GM18511 (cell line): ENCODE measurements around the gene GAS7.

Experiments used
- ATAC-seq: cut with Tn5 transposase; IDR thresholded peaks from one replicate; pipeline ENCODE4 v1.9.1; 2021; ENCODE audit warnings: mild to moderate bottlenecking, moderate library complexity; ENCODE audit not compliant: unreplicated experiment

Gene GAS7

DNA sequence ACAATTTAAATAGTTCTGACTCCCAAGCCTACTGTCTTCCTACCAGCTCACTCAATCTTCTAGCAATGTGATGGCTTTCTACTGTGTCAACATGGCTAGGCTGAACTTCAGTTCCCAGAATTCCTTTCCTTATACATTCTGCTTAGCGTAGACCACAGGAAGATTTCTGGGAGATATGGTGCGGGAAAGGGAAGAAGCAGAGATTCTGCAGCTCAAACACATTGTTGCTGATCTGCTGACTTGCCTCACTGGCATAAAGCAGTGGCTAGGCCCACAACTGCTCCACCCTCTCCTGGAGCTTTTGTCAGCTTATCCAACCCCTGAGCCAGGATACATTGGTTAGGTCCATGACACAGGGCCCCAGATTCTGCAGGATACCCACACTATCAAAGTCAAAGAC is 58.8 kb downstream of the GAS7 start:
- no peak for ATAC-seq

DNA sequence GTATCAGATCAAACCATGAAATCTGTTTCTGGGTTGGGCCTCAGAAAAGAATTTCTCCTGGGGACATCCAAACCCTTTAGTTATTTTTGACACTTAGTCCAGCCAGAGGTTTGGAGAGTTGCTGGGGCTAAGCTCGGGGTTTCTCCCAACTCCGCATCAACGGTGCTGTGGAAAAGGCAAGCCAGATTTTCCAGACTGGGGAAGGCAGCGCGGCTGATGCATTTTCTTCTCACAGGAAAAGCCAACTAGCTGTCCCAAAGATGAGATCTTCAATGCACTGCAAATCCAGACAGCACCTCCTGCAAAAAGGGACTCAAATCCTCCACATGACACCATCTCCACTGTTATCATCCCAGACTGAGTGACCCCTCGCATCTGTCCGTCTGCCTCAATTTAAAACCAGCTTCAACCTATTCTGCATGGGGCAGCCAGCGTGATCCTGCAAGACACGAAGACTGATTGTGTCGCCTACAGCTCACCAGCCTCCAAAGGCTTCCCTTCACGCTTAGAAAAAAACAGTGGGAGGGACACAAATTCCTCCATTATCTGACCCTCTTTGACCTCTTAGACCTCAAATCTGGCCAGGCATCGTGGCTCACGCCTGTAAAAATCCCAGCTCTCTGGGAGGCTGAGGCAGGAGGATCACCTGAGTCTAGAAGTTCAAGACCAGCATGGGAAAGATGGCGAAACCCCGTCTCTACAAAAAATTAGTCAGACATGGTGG is 62.0 kb downstream of the GAS7 start:
- no peak for ATAC-seq

DNA sequence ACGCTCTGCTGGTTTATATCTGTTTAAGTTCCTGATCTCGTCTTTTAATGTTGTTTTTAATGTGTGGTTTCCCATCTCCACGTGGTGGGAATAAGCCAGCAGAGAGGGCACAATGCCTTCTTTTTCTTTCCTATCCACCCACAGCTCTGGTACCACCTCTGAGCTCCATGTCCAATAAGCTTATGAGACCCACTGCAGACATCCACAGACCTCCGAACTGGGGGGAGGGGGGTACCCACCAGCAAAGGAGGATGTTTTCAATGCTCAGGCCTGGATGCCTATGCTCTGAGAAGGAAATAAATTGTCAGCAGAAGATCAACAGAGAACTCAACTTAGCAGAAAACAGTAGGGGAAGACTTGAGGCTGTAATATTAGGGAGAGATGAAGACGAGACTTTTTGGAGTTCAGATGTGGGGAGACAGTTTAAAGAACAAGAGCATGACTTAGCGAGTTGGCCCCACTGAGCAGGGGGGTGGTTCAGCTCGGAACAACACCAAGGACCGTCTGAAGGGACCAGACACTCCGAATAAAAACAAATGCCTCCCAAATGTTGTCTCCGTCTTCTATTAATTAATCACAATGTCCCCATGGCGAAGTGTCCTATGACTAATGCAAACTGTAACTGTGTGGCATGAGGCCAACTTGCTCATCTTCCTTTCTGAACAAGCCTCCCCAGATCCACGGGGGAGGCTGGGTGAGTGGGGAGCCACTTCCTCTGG is 62.7 kb downstream of the GAS7 start:
- no peak for ATAC-seq

DNA sequence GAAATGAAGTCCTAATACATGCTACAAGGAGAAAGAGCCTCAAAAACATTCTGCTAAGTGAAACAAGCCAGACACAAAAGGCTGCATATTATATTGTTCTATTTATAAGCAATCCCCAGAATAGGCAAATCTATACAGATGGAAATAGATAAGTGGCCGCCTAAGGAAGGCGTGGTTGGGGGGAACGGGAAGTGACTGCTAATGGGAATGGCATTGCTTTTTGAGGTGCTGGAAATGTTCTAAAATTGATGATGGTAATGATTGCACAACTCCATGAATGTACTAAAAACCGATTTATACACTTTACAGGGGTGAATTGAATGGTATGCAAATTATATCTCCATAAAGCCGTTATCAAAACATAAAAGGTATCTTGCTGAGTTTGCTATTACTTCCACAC is 67.7 kb downstream of the GAS7 start:
- ATAC-seq = no peak

DNA sequence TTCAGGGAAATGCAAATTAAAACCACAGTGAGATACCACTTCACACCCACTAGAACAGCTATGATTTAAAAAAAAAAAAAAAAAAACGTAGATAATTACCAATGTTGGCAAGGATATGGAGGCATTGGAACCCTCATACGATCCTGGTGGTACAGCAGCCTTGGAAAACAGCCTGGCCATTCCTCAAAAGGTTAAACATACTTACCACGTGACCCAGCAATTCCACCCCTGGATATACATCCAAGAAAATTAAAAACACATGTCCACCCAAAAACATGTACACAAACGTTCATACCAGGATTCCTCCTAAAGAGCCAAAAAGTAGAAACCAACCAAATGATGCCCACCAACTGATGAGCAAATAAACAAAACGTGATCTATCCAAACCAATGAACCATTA is 68.1 kb downstream of the GAS7 start:
- ATAC-seq = no peak

DNA sequence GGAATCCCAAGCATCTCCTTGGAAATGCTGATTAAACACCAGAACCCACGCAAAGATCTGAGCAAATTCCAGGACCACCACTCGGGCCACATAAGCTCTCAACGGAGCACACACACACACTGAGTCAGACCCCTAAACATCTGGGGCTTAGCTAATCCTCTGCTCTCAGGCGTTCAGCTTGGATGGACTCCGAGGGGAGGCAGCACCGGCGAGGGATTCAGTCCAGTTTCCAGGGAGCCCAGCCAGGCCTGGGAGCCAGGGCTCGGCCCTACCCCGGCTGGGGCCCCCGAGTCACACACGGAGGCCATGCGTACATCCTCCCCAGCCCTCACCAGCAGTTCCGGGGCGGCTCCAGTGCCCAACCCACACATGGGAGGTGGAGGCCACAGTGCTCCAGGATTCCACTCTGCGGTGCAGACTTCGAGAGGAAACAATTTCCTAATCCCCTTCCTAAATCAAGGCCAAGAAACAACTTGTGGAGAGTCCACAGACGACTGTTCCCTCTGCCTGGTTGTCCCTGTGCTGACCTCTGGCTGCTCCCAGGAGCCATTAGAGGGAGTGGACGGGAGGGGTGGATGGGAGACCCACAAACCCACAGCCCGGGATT is 70.5 kb downstream of the GAS7 start:
- ATAC-seq = no peak

DNA sequence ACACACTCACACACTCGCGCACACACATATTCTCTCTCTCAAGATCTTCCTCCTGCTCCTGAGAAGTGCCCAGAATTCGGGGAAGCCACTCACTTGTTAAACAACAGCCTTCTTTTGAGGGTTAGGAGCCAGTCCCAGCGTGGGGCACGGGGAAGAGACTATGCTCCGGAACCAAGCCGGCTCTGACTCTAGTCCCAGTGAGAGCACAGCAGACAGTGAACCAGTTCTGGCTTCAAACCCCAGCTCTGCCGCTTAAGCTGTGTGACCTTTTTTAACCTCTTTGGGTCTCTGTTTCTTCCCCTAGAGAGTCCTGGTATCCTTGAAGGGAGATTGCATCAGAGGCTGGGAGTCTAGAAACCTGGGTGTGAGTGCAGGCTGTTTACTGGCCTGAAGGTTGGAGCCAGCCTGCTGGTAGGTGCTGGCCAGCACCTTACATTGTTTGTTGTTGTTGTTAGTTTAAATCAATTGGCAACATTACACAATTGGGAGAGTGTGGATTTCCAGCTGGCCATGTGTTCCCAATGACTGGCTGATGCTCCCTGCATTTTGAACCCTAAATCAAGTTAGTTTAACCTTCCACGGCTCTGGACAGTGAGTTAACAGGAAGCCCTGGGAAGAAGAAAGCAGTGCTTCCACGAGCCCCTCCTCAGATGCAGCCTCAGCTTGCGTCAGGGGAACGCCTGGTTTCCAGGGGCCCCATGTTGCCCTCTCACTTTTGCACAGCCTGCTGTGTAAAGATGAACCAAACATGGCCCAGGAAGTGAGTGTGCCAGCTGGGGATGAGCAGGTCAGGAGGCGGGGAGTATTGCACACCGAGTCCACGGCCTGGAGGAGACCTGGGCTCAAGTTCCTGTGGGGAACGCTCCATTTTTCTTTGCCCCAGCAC is 71.5 kb downstream of the GAS7 start:
- ATAC-seq = no peak

DNA sequence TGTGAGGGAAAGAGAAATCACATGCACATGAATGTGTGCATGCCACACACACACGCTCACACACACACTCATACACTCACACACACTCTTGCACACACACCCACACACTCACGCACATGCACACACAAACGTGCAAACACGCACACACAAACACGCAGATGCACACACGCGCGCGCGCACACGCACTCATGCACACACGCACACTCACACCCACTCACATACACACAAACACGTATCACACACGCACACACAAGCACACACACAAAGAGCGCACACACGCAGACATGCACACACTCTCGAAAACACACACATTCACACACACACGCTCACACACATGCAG is 72.2 kb downstream of the GAS7 start:
- no peak for ATAC-seq

DNA sequence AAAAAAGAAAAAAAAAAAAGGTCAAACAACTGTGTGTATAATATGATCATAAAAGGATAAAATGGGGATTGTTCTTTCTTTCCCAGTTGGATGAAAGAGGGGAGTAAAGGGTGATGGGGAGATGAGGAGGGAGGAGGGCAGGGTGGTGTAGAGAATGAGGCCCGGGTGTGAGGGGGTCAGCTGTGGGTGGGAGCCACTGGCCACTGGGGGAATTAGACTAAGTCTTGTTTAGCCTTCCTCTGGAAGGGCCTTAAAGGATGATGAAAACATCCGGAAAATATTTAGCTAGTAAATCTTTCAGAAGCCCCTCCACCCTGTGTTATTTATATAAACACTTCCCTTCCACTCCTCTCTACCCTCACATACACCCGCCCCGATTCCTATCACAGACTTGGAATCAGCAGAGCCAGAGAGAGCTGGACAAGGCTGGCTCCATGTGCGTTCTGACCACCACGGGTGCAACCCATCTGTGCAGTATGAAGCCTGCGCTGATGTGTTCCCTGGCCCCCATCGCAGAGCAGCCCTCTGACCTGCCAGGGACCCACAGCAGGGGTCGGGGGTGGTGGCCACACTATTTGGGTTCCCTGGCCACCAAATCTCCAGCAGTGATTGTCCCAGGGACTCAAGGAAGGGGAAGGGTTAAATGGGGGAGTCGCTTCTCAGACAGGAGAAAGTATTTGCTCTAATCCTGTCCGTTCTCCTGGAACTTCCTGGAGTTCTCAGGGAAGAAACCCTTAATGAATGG is 72.7 kb downstream of the GAS7 start:
- ATAC-seq = no peak

DNA sequence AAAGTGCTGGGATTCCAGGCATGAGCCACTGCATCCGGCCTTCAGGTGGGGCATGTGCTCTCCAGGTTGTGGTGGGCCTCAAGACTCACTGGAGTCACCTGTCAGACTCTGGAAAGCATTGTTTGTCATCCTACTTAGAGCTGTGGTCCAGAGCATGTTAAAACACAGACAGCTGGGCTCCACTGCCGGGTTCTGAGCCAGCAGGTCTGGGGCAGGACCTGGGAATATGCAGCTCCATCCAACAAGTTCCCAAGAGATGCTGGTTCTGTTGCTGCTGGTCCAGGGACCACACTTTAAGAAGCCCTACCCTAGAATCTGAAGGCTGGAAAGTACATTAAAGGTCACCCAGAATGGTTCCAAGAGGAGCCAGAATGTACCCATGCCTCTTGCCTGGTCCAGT is 75.3 kb downstream of the GAS7 start:
- no peak for ATAC-seq

DNA sequence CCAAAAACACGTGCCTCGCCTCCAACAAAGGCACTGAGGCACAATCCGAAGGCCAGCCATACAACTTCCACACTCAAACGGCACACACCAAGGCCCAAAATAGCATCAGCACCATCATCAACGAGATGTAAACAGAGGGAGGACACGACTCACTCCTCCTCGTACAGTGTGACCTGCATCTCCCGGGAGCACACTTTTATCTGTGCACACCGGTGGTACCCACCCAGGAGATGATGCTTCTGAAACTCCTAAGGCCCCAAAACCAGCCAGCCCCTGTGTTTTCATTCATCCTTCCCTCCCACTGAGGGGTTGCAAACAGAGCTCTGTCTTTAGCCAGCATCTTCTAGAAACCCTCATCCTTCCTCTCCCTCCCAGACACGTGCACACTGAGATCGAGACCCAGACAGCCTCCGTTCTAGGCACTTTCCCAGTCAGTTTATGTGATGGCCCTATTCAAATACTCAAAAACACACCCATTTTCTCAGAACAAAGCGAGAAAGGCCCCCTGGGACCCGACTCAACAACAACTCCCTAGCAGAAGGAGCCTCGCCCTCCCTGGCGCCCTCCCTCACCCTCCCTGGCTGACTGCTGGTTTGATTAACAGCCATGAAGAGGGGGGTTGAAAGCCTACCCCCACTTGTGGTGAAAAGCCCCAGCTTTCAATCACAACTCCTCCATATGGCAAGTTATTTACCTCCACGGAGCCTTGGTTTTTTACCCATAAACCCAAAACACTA is 76.3 kb downstream of the GAS7 start:
- ATAC-seq = no peak

DNA sequence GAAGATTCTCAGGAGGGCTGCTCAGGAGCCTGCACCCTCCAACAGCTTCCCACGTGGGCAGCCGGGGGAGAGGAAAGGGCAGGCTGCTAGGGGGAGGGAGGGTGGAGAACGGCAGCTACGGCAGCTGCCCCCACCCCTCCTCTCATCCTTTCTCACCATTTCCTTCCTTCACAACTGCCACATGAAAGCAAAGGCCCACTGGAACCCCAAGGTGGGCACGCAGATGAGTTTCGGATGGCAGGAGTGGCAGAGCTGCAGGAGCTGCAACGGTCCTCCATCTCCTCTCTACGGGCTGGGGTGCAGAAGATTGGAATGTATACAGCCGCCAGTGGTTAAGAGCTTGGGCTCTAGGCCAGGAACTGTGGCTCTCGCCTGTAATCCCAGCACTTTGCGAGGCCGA is 77.7 kb downstream of the GAS7 start:
- ATAC-seq = no peak

DNA sequence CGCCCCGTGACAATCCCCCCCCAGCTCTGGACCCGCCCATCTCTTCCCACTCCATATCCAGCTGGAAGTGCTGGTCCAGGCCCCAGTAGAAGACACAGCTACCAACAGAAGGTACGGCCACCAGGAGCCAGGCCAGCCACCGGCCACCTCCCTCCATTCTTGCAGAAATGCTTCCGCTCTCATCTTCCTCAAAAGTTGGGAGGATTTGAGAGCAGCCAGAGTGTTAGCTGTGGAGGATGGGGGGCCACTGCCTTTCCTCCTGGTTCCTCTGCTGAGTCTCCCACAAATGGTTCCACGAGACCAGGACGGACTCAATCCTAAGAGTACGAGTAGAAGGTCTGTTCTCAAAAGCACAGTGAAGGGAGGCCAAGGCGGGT is 78.3 kb downstream of the GAS7 start:
- no peak for ATAC-seq

DNA sequence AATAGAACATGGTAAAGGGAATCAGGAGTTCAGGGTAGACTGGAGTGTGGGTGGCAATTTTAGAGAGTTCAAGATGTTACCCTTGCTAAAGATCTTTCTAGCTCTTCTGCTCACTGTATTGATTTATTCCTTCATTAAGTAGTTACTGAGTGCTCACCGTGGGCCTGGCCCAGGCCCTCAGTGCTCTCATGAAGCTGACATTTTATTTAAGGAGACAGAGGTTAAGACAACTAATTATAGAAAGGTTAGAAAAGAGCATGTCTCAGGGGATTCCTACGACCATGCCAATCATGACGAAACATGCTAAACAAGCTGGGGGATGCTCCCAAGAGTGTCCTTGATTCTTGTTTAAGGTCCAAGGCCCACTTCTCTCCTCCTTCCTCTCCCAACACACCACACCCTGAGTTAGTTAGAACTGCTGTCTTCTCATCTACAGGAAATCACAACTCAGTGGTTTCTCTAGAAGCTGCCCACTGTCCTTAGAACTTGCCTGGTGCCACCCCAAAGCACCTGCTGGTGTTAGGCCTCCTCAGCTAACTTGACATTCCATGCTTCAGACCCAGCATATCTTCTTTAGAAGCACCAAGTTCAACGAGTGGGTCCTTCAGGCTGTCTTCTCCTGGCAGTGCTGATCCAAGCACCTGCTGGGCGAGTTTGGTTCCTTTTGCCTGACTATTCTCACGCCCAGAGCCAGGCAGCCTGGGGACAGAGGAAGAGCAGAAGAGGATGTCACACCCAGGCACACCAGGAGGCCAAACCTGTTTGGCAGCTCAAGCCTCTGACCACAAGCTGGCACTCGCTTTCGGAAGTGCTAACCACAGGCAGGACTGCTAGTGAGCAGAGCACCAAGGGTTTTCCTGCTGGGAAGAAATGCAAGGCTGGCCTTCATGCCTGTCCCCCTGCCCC is 79.0 kb downstream of the GAS7 start:
- ATAC-seq = peak; percentile 30

DNA sequence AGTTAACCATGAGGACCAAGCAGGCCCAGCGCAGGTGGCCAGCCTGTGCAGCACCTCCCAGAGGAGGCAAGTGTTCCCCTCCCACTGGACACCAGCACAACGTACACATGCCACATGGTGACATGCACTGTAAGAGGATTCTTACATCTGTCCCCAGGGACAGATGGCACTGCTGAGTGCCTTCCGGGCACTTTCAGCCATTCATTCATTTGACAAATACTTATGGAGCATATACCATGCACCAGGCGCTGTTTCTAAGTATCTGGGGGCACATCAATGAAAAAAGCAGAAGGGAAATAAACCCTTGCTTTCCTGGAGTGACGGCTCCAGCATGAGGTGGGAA is 79.6 kb downstream of the GAS7 start:
- ATAC-seq = no peak

DNA sequence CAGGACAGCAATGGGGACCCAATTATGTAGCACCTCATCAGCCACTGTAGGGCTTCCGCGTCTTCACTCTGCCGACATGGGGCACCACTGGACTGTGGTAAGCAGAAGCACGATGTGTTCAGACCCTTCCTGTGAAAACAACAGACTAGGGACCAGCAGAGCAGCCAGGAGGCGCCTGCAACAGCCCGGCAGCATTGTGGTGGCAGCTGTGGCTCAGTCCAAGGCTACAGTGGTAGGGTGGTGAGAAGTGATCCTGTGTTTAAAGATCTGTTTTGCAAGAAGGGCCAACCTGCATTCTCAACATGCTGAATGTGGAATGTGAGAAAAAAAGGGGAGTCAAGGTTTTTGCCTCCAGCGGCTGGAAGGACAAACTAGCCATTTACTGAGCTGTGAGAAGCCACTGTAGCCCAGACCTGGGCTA is 80.8 kb downstream of the GAS7 start:
- ATAC-seq = no peak

DNA sequence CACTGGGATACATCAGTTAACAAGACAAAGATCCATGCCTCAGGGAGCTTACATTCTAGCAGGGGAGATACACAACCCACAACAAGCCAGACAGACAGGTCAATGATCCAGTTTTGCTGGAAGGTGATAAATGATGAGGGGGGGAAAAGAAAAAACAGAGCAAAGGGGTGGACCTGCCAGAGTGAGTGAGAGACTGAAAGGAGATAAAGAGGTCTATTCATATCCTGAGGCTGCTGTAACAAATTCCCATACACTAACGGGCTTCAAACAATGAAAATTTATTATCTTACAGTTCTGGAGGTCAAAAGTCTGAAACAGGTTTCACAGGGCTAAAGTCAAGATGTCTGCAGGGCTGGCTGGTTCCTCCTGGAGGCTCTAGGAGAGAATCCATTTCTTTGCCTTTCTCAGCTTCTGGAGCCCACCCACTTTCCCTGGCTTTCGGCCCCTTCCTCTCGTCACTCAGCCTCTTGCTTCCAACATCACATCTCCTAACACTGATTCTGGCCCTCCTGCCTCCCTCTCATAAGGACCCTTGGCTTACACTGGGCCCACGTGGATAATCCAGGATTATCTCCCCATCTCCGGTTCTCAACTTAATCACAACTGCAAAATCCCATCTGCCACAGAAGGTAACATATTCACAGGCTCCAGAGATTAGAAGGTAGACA is 81.5 kb downstream of the GAS7 start:
- no peak for ATAC-seq

DNA sequence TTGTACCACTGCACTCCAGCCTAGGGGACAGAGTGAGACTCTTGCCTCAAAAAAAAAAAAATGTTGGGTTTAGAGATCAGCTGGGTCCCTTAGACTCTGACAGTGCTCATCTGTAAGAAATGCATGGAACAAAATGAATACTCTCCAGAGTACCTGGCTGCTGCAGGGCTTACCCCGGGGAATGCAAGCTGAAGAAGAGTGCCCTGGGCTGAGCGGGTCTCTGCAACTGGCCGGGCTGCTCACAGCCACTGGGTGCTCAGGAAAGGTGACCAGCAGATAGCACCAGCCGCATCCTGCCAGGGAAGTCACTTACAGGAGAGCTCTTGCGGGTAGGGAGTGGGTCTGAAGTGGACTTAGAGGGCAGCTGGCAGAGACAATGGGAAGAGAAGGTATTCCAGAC is 82.1 kb downstream of the GAS7 start:
- no peak for ATAC-seq

DNA sequence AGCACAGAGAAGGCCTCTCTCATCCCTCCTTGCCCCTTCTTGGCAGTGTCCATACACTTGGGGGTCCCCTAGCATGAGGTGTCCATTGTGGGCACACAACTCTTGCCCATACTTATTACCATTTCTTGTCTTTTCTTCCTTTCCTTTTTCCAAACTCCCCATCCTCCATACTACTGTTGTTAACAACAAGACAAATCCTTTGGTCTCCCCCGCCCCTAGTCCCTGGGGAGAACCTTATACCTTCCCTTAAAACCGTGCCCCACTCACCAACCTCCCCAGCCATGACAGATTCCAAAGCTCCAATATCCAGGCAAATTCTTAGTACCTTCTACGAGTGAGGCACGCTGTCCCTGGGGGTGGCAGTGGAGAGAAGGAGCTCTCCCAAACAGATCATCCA is 82.9 kb downstream of the GAS7 start:
- ATAC-seq = no peak
